SU-DHL-6 (cell line): ENCODE data around the gene TMLHE.
"Not testable (repeated sequence)": the region's sequence is repeated elsewhere in the genome, so short reads cannot be mapped to it uniquely, and the experiment has no call there.

Source experiments
- CTCF ChIP-seq: fragments of 200-600 bp; sonication (generic); IDR thresholded peaks from one replicate; pipeline ENCODE4 v1.5.1; 2017; ENCODE audit warnings: antibody characterized with exemption, mild to moderate bottlenecking, low read length, moderate library complexity; ENCODE audit not compliant: insufficient read depth, poor library complexity, severe bottlenecking
- EZH2phosphoT487 ChIP-seq: fragments of 200-600 bp; sonication (generic), shearing (Covaris generic); conservative IDR thresholded peaks from 2 replicates; pipeline ENCODE4 v1.6.1; 2018; ENCODE audit warnings: mild to moderate bottlenecking, antibody characterized with exemption, low read length, moderate library complexity, mixed read lengths

- not testable (repeated sequence) for TF ChIP-seq CTCF, EZH2phosphoT487
Observed at GRCh38 chrX:155527023-155527422, 85.7 kb downstream of the TMLHE start.
